ENCODE data around the gene SPATA31C1. TPM values are rescaled to one million over a fixed set of nuclear protein-coding genes. Genes with fewer than 3 reads are reported as not detected.
"Not testable (repeated sequence)": the region's sequence is repeated elsewhere in the genome, so short reads cannot be mapped to it uniquely, and the experiment has no call there.

The SPATA31C1 gene
- polyA plus RNA-seq, 10 donors = 0.05 to 0.36 (median 0.16) TPM; not detected in 1

GRCh38 chr9:87886210-87886932, 31.4 kb upstream of the SPATA31C1 start:
- DNase-seq = no peak

- no peak for DNase-seq
Measured at GRCh38 chr9:87886933-87887505, 30.7 kb upstream of the SPATA31C1 start.

GRCh38 chr9:87887661-87888480, 29.9 kb upstream of the SPATA31C1 start:
- no peak for DNase-seq

- DNase-seq = no peak
Measured at GRCh38 chr9:87888501-87888900, 29.3 kb upstream of the SPATA31C1 start.

- DNase-seq = no peak
Measured at GRCh38 chr9:87889065-87889881, 28.5 kb upstream of the SPATA31C1 start.

GRCh38 chr9:87889882-87890252, 27.9 kb upstream of the SPATA31C1 start:
- no peak for DNase-seq

- no peak for DNase-seq
Measured at GRCh38 chr9:87890837-87891236, 26.9 kb upstream of the SPATA31C1 start.

- DNase-seq = no peak
Measured at GRCh38 chr9:87891754-87892153, 26.0 kb upstream of the SPATA31C1 start.

- no peak for DNase-seq
Measured at GRCh38 chr9:87892956-87893355, 24.8 kb upstream of the SPATA31C1 start.

- no peak for DNase-seq
Measured at GRCh38 chr9:87894998-87895625, 22.6 kb upstream of the SPATA31C1 start.

GRCh38 chr9:87896891-87897290, 20.9 kb upstream of the SPATA31C1 start:
- DNase-seq = no peak

- no peak for DNase-seq
Measured at GRCh38 chr9:87898151-87898550, 19.6 kb upstream of the SPATA31C1 start.

- not testable (repeated sequence) for DNase-seq
Measured at GRCh38 chr9:87902371-87902770, 15.4 kb upstream of the SPATA31C1 start.

GRCh38 chr9:87909310-87910041, 8.3 kb upstream of the SPATA31C1 start:
- DNase-seq = no peak

- no peak for DNase-seq
Measured at GRCh38 chr9:87910821-87911220, 6.9 kb upstream of the SPATA31C1 start.

- not testable (repeated sequence) for DNase-seq
Measured at GRCh38 chr9:87919013-87919412, 1.3 kb downstream of the SPATA31C1 start.

- not testable (repeated sequence) for DNase-seq
Measured at GRCh38 chr9:87921561-87921960, 3.8 kb downstream of the SPATA31C1 start.

- DNase-seq = not testable (repeated sequence)
Measured at GRCh38 chr9:87923012-87923411, 5.2 kb downstream of the SPATA31C1 start.

- DNase-seq = not testable (repeated sequence)
Measured at GRCh38 chr9:87924851-87925250, 7.1 kb downstream of the SPATA31C1 start.

GRCh38 chr9:87929152-87929551, 11.4 kb downstream of the SPATA31C1 start:
- DNase-seq = not testable (repeated sequence)

GRCh38 chr9:87934444-87934843, 16.7 kb downstream of the SPATA31C1 start:
- not testable (repeated sequence) for DNase-seq
